Activated T-cell treated with anti-CD3 and anti-CD28 coated beads for 24 hours (primary cell): ENCODE data around the gene CTNNAL1.
A peak's percentile ranks its signal among the peaks of the same experiment; 100 is the strongest.
"Not testable (repeated sequence)": the region's sequence is repeated elsewhere in the genome, so short reads cannot be mapped to it uniquely, and the experiment has no call there.

Experiments
- DNase-seq: peaks from one replicate; pipeline ENCODE4 v3.0.0-alpha.2; 2020; ENCODE audit warnings: low read depth

CTNNAL1 gene

DNA sequence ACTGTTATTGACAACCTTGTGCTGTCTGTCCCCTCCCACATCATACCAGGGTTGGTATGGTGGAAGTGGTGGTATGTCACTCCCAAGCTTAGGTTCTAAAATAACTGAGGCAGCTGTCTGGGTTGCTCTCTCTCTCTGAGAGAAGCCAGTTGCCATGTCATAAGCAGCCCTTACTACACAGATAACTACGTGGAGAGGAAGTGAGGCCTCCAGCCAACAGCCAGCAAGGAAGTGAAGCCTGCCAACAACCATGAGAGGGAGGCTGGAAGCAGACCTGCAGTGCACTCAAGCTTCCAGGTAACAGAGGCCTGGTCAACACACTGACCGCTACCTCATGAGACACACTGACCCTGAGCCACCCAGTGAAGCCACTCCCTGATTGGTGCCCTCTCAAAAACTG, 18.6 kb downstream of the CTNNAL1 start:
- DNase-seq, result no peak

DNA sequence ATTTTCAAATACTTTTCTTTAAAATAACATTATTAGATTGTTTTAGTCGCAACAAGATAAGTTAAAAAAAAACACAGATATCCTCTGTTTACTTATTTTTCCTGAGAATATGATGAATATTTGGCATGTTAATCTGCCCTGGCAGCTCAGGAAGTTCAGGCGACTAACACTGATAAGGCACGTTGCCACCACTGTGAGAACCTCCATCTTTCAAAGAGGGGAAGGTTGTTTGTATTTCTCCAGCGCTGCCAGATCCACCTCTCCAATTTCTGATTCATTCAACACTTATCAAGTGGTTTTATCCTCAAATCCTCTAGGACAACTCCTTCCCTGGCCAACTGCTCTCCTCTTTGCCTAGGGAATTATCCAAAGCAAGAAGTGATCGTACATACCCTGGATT, 21.8 kb downstream of the CTNNAL1 start:
- no peak for DNase-seq

- DNase-seq, result no peak
Measured at GRCh38 chr9:108983885-108984284, 29.4 kb downstream of the CTNNAL1 start.

DNA sequence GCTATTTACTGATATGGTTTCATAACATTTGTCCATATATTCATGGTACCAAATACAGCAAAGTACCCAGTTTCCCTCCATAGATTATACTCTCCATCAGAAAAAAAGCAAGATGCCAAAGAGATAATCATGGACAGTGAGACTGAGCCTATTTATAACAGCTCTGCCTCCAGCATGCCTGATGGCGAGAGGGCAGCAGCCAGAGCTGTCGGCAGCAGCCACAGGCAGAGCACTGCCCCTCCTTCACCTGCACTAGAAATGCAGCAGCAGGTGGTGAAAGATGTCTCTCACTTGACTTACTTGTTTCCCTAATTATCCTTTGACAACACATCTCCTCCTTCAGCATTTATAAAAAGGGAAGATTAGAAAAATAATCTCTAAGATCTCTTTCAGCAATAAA, 32.4 kb downstream of the CTNNAL1 start:
- no peak for DNase-seq

DNA sequence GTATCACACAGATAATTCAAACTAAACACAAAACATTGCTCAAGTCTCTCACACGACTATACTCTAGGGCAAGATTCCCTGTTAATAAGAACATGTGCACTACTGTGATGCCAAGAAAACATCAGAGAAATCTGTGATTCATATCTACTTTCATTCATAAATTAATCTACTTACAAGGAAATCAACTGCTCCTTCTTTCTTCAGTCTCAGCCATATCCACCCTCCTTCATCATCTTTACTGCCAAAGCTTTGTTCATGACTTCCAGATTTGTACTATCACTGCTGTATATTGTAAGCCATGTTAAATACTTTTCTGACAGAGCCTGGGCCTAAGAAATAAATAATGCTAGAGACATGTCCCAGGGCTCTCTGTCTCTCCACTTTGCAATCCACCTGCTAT, 35.1 kb downstream of the CTNNAL1 start:
- no peak for DNase-seq

GRCh38 chr9:108973895-108974294, 39.4 kb downstream of the CTNNAL1 start:
- DNase-seq, result no peak

- DNase-seq, result no peak
Measured at GRCh38 chr9:108972626-108973209, 40.6 kb downstream of the CTNNAL1 start.

GRCh38 chr9:108972186-108972585, 41.1 kb downstream of the CTNNAL1 start:
- no peak for DNase-seq

DNA sequence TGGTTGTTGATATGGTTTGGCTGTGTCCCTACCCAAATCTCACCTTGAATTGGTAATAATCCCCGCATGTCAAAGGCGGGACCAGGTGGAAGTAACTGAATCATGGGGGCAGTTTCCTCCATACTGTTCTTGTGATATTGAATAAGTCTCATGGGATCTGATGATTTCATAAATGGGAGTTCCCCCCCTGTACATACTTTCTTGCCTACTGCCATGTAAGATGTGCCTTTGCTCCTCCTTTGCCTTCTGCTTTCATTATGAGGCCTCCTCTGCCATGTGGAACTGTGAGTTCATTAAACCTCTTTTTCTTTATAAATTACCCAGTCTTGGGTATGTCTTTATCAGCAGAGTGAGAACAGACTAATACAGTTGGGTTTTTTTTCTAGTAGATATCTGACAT, 41.9 kb downstream of the CTNNAL1 start:
- DNase-seq, result not testable (repeated sequence)

DNA sequence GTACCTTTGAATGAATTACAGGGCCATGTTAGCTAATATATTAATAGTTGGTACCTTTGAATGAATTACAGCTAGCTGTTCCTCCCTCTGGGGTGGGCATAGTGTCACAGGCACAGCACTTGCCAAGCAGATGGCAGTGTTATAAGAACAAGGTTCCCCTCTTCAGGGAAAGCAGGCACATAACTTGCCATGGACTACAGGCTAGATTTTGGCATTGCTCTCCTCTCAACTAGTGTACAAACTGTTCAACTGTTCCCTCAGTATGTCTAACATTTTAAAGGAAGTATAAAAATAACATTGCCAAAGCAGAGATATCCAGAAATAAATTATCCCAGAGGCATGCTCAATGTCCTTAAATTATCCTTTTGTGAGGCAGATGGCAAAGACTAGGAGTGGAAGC, 45.4 kb downstream of the CTNNAL1 start:
- no peak for DNase-seq

DNA sequence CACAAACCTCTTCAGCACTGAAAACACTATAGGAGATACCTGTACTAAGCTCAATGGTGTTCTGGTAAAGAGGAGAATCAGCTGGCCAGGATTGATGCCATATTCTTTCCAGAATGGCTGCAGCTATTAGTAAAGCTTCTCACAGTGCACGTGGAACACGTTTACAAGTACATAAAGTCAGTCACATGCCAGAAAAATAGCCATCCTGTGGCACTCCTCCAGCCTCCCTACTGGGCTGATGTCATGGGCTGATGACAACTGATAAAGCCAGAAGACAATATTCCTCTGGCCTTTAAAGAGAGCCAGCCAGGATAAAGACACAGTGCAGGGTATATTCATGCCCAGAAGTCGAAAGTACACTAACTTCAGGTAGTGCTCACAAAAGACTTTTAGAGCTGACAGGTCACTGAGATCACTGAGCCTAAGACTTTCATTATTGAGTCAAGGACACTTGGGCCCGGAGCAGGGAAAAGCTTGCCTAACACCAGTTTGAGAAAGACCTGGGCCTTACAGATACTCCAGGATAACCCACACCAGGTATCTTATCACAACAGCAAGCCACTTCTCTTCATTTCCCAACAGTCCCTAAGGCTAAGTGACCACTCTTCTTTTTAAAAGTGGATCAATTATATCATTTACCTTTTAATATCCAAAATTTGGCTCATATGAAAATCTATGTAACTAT, 49.7 kb downstream of the CTNNAL1 start:
- DNase-seq, result no peak

- no peak for DNase-seq
Measured at GRCh38 chr9:108961151-108961550, 52.1 kb downstream of the CTNNAL1 start.

DNA sequence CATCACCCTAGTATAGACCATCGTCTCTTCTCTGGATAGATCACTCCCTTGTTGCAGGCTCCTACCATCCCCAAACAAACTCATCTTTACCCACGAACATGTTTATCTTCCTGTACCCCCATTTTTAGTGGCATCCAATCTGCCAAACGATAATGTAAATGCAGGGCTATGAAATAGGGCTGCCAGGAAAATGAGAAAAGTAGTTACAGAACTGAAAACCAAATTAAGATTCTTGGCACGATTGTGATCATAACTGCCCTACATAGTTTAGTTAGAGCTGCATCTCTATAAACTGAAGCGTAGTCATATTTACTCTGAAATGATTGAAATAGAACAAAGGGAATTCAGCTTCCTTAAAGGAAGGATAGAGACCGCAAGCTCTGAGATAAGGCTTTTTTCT, 53.0 kb downstream of the CTNNAL1 start:
- DNase-seq, result no peak

- DNase-seq, result no peak
Measured at GRCh38 chr9:108956631-108957026, 56.7 kb downstream of the CTNNAL1 start.

- no peak for DNase-seq
Measured at GRCh38 chr9:108956022-108956630, 57.2 kb downstream of the CTNNAL1 start.

DNA sequence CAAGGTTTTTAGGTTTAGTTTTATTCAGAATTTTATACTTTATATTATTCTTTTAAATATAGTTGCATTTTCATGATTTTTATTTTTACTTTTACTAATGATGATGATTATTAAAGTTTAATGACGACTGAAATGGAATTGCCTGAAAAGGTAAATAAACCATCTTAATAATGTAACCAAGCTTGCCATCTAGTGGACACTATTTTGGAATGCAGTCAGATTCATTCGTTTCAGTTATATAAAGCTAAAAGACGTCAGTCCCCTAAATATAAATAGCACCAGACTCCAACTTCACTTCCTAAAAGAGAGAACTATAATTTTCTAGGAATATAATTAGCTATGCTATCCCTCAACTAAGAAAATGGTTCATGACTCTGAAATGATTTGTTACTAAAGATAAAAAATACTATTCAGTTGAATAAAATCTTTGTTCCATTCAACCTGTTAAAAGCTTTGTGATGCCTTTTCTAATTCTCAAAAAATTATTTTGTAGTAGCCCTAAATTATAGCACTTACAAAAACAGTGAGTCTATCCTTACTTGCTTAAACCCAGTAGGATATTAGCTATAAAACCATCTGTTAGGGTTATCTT, 59.2 kb downstream of the CTNNAL1 start:
- DNase-seq, result no peak

DNA sequence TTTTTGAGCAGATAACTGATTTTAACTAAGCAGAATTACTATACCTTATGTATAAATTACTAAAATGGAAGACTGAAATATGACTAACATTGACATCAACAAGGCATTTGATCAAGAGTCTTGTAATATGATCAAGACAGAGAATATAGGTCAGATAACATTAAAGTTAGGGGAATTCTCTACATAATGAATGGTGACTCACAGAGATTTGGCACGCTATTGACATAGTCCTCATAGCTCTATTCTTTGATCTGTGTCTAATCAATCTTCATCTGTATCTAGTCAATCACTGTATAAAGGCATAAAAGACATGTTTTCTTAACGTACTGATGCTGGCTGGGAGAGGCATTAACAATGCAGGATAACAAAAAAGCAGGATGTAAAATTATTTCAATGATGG, 61.7 kb downstream of the CTNNAL1 start:
- no peak for DNase-seq

DNA sequence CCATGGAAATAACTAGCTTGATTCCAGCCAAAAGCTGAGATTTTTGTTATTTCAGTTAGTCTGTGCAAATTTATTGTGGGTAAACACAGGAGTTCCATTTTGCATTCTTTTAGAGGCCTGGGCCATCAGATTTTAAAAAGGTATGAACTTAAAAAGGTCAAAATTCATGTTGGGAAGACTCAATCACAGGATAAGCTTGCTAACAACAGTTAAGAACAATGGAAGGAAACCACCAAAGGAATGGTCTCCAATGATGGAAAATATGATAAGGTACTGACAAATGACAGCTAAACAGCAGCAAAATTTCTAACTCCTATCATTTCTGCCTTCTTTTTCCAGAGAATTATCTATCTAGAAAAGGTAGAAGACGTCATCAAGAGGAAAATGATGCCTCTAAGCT, 63.1 kb downstream of the CTNNAL1 start:
- DNase-seq, result no peak

DNA sequence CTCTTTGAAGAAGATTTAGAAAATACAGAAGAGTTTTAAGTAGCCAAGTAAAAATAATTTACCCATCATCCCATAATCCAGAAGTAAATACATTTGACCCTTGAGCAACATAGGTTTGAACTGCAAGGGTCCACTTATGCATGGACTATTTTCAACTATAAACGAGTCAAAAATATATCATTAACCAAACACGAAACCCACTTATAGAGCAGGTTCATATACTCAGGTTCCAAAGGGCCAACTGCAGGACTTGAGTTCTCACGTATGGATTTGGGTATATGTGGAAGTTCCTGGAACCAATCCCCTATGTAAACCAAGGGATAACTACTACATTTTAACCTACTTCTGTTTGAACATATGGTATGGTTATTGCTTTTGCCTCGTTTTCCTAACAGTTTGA, 73.3 kb downstream of the CTNNAL1 start:
- no peak for DNase-seq

- DNase-seq, result no peak
Measured at GRCh38 chr9:108937561-108938305, 75.6 kb downstream of the CTNNAL1 start.

- peak; percentile 72 for DNase-seq
Measured at GRCh38 chr9:108934323-108934893, 78.9 kb downstream of the CTNNAL1 start, which contains the start of gene ABITRAM. Gene ABITRAM (plus strand): TSS chr9:108934400. CDS start chr9:108934487, 87 bp downstream.

- DNase-seq, result peak; percentile 84
Measured at GRCh38 chr9:108933718-108934322, 79.5 kb downstream of the CTNNAL1 start, which contains the start of gene ELP1. Gene ELP1 (minus strand): TSS chr9:108934124. CDS start chr9:108931146, 2,978 bp downstream.
